HG03045 (cell line): ENCODE data around the gene CREB3L2.

Experiments
- ATAC-seq: cut with Tn5 transposase; IDR thresholded peaks from one replicate; pipeline ENCODE4 v1.9.1; 2021; ENCODE audit warnings: mild to moderate bottlenecking, moderate library complexity; ENCODE audit not compliant: unreplicated experiment

The CREB3L2 gene

GRCh38 chr7:137879357-137880158, 122.3 kb downstream of the CREB3L2 start:
- ATAC-seq, result peak; percentile 48

GRCh38 chr7:137878333-137878961, 123.4 kb downstream of the CREB3L2 start:
- ATAC-seq, result no peak

- no peak for ATAC-seq
Measured at GRCh38 chr7:137877027-137877675, 124.7 kb downstream of the CREB3L2 start.

- no peak for ATAC-seq
Measured at GRCh38 chr7:137875746-137876145, 126.1 kb downstream of the CREB3L2 start.

GRCh38 chr7:137873979-137874777, 127.7 kb downstream of the CREB3L2 start:
- ATAC-seq, result no peak

- peak; percentile 56 for ATAC-seq
Measured at GRCh38 chr7:137873524-137873923, 128.4 kb downstream of the CREB3L2 start.

GRCh38 chr7:137871170-137871915, 130.5 kb downstream of the CREB3L2 start:
- no peak for ATAC-seq

- no peak for ATAC-seq
Measured at GRCh38 chr7:137870684-137871083, 131.2 kb downstream of the CREB3L2 start.

GRCh38 chr7:137870078-137870477, 131.8 kb downstream of the CREB3L2 start:
- ATAC-seq, result no peak

GRCh38 chr7:137869260-137869659, 132.6 kb downstream of the CREB3L2 start:
- ATAC-seq, result no peak

GRCh38 chr7:137867289-137867688, 134.6 kb downstream of the CREB3L2 start:
- ATAC-seq, result no peak

GRCh38 chr7:137865764-137866163, 136.1 kb downstream of the CREB3L2 start:
- ATAC-seq, result no peak

GRCh38 chr7:137862964-137863363, 138.9 kb downstream of the CREB3L2 start:
- no peak for ATAC-seq

GRCh38 chr7:137862358-137862757, 139.5 kb downstream of the CREB3L2 start:
- no peak for ATAC-seq

GRCh38 chr7:137860542-137860941, 141.3 kb downstream of the CREB3L2 start:
- ATAC-seq, result no peak

- ATAC-seq, result no peak
Measured at GRCh38 chr7:137853053-137853452, 148.8 kb downstream of the CREB3L2 start.

GRCh38 chr7:137852108-137852507, 149.8 kb downstream of the CREB3L2 start:
- no peak for ATAC-seq

GRCh38 chr7:137850972-137851945, 150.6 kb downstream of the CREB3L2 start:
- no peak for ATAC-seq

GRCh38 chr7:137850571-137850970, 151.3 kb downstream of the CREB3L2 start:
- no peak for ATAC-seq
